Choroid plexus epithelial cell (primary cell): ENCODE measurements around the gene C6orf132.

Source experiments
- DNase-seq: peaks from one replicate; pipeline ENCODE4 v3.0.0-alpha.2; 2010; ENCODE audit warnings: low read depth
- H3K4me3 ChIP-seq: 2 replicates; pipeline ENCODE4 v1.5.1; 2011; ENCODE audit warnings: low read depth, mild to moderate bottlenecking, control low read depth, low read length, moderate library complexity
- TF ChIP-seq, protein P1 (sequence below): conservative IDR thresholded peaks from 2 replicates; pipeline ENCODE4 v1.5.1; 2011; ENCODE audit warnings: low read depth, mild to moderate bottlenecking, control low read depth, inconsistent platforms, low read length, moderate library complexity

Gene C6orf132

GRCh38 chr6:42162384-42162783 is 20.0 kb upstream of the C6orf132 start:
- TF ChIP-seq, protein P1, sequence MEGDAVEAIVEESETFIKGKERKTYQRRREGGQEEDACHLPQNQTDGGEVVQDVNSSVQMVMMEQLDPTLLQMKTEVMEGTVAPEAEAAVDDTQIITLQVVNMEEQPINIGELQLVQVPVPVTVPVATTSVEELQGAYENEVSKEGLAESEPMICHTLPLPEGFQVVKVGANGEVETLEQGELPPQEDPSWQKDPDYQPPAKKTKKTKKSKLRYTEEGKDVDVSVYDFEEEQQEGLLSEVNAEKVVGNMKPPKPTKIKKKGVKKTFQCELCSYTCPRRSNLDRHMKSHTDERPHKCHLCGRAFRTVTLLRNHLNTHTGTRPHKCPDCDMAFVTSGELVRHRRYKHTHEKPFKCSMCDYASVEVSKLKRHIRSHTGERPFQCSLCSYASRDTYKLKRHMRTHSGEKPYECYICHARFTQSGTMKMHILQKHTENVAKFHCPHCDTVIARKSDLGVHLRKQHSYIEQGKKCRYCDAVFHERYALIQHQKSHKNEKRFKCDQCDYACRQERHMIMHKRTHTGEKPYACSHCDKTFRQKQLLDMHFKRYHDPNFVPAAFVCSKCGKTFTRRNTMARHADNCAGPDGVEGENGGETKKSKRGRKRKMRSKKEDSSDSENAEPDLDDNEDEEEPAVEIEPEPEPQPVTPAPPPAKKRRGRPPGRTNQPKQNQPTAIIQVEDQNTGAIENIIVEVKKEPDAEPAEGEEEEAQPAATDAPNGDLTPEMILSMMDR: no peak
- DNase-seq: no peak
- H3K4me3 ChIP-seq: no peak overlapping the region

GRCh38 chr6:42159431-42160024 is 17.1 kb upstream of the C6orf132 start:
- DNase-seq: no peak
- TF ChIP-seq, protein P1: no peak
- H3K4me3 ChIP-seq: no peak overlapping the region

- H3K4me3 ChIP-seq: no peak overlapping the region
- DNase-seq: no peak
- TF ChIP-seq, protein P1: no peak
Observed at GRCh38 chr6:42158631-42159030, 16.2 kb upstream of the C6orf132 start.

DNA sequence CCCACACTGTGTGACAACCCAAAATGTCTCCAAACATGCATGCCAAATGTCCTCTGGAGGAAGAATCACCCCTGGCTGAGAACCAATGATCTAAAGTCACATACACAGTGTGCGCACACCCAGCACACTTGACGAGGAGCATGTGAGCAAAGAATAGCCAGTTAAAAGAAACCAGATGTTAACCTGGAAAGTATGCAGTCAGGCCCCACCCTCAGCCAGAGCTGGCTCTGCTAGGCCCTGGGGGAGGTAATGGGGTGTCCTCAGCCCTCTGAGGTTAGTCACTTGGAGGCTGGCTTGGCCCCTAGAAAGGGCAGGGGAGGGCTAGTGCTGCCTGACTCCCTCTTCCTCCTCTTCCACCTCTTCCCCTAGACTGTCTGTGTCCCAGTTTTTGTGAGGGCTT is 15.6 kb upstream of the C6orf132 start:
- DNase-seq: peak; percentile 39
- H3K4me3 ChIP-seq: no peak overlapping the region
- TF ChIP-seq, protein P1: no peak

GRCh38 chr6:42156638-42157037 is 14.2 kb upstream of the C6orf132 start:
- TF ChIP-seq, protein P1: no peak
- DNase-seq: no peak
- no peak overlapping the region for H3K4me3 ChIP-seq

- no peak overlapping the region for H3K4me3 ChIP-seq
- no peak for DNase-seq
- TF ChIP-seq, protein P1: no peak
Observed at GRCh38 chr6:42155293-42155692, 12.9 kb upstream of the C6orf132 start.

- TF ChIP-seq, protein P1: no peak
- no peak overlapping the region for H3K4me3 ChIP-seq
- no peak for DNase-seq
Observed at GRCh38 chr6:42154461-42155209, 12.2 kb upstream of the C6orf132 start.
